HEK293 (cell line): ENCODE data around the gene ZNF860.

Experiments used
- CTCF ChIA-PET: fragments of 350-600 bp; formaldehyde crosslinking; extraction: SDS; loops from one replicate; lab custom pipeline; 2021; ENCODE audit warnings: antibody characterized with exemption; lab: Yijun Ruan, JAX
- POLR2A ChIA-PET: fragments of 300-600 bp; formaldehyde crosslinking; extraction: SDS; loops from one replicate; lab custom pipeline; 2020; ENCODE audit warnings: antibody characterized with exemption, inconsistent platforms; lab: Yijun Ruan, JAX
- H3K27ac ChIP-seq: fragments of 200-500 bp; sonication (Bioruptor generic); 2 replicates; pipeline ENCODE4 v1.5.1; 2014; ENCODE audit warnings: low read depth, low read length, control low read depth, inconsistent platforms; ENCODE audit errors: extremely low read depth
- H3K36me3 ChIP-seq, 2 experiments: fragments of 200-500 bp in 1 of 2; sonication (Bioruptor generic) in 1 of 2; 1 replicate in 1 of 2; 2 replicates in 1 of 2; pipeline ENCODE4 v1.5.1; 2014 to 2017; ENCODE audit warnings: inconsistent platforms in 2 of 2, low read length in 2 of 2; ENCODE audit not compliant: control insufficient read depth in 2 of 2, insufficient read depth in 1 of 2
- H3K4me1 ChIP-seq: fragments of 200-500 bp; sonication (Bioruptor generic); 2 replicates; pipeline ENCODE4 v1.5.1; 2014; ENCODE audit warnings: mild to moderate bottlenecking, low read length, inconsistent platforms; ENCODE audit not compliant: control insufficient read depth, insufficient read depth
- H3K4me3 ChIP-seq: 2 replicates; pipeline ENCODE4 v1.5.1; 2011; ENCODE audit warnings: low read depth, mild to moderate bottlenecking, control low read depth, low read length, moderate library complexity
- H3K9me3 ChIP-seq: fragments of 200-500 bp; sonication (Bioruptor generic); 2 replicates; pipeline ENCODE4 v1.5.1; 2014; ENCODE audit warnings: low read depth, low read length, inconsistent platforms; ENCODE audit not compliant: control insufficient read depth, insufficient read depth
- ELK4 ChIP-seq: IDR thresholded peaks from 2 replicates; pipeline ENCODE4 v1.6.1; 2011; ENCODE audit warnings: mild to moderate bottlenecking, low read depth, low read length, borderline replicate concordance
- KLF17 ChIP-seq: fragments of 450-650 bp; formaldehyde crosslinking; IDR thresholded peaks from 2 replicates; pipeline ENCODE4 v1.5.1; 2016; ENCODE audit warnings: missing biosample characterization, missing genetic modification characterization
- PRDM10 ChIP-seq: fragments of 450-650 bp; formaldehyde crosslinking; IDR thresholded peaks from 2 replicates; pipeline ENCODE4 v1.5.1; 2016; ENCODE audit warnings: missing biosample characterization, missing genetic modification characterization
- ZBTB10 ChIP-seq: fragments of 450-650 bp; formaldehyde crosslinking; IDR thresholded peaks from 2 replicates; pipeline ENCODE4 v1.5.1; 2016; ENCODE audit warnings: missing biosample characterization, missing genetic modification characterization
- ZBTB20 ChIP-seq: fragments of 450-650 bp; formaldehyde crosslinking; IDR thresholded peaks from 2 replicates; pipeline ENCODE4 v1.5.1; 2016; ENCODE audit warnings: missing biosample characterization, missing genetic modification characterization
- ZBTB21 ChIP-seq: fragments of 450-650 bp; formaldehyde crosslinking; IDR thresholded peaks from 2 replicates; pipeline ENCODE4 v1.5.1; 2017; ENCODE audit warnings: missing biosample characterization, missing genetic modification characterization
- ZFP69B ChIP-seq: fragments of 450-650 bp; formaldehyde crosslinking; IDR thresholded peaks from 2 replicates; pipeline ENCODE4 v1.5.1; 2016; ENCODE audit warnings: missing biosample characterization, missing genetic modification characterization
- ZNF2 ChIP-seq: fragments of 450-650 bp; formaldehyde crosslinking; IDR thresholded peaks from 2 replicates; pipeline ENCODE4 v1.5.1; 2016; ENCODE audit warnings: missing biosample characterization, missing genetic modification characterization
- ZNF214 ChIP-seq: fragments of 450-650 bp; formaldehyde crosslinking; IDR thresholded peaks from 2 replicates; pipeline ENCODE4 v1.5.1; 2017; ENCODE audit warnings: missing biosample characterization, mild to moderate bottlenecking, missing genetic modification characterization, borderline replicate concordance
- ZNF335 ChIP-seq: fragments of 450-650 bp; formaldehyde crosslinking; conservative IDR thresholded peaks from 2 replicates; pipeline ENCODE4 v1.5.1; 2016; ENCODE audit warnings: missing biosample characterization, missing genetic modification characterization
- ZNF350 ChIP-seq: fragments of 450-650 bp; formaldehyde crosslinking; IDR thresholded peaks from 2 replicates; pipeline ENCODE4 v1.5.0; 2017; ENCODE audit warnings: missing biosample characterization, mild to moderate bottlenecking, missing genetic modification characterization
- ZNF449 ChIP-seq: fragments of 450-650 bp; formaldehyde crosslinking; IDR thresholded peaks from 2 replicates; pipeline ENCODE4 v1.5.1; 2017; ENCODE audit warnings: missing biosample characterization, mild to moderate bottlenecking, missing genetic modification characterization, moderate library complexity
- ZNF514 ChIP-seq: fragments of 450-650 bp; formaldehyde crosslinking; IDR thresholded peaks from 2 replicates; pipeline ENCODE4 v1.5.1; 2016; ENCODE audit warnings: missing biosample characterization, missing genetic modification characterization
- ZNF521 ChIP-seq: fragments of 450-650 bp; formaldehyde crosslinking; IDR thresholded peaks from 2 replicates; pipeline ENCODE4 v1.5.1; 2017; ENCODE audit warnings: missing biosample characterization, mild to moderate bottlenecking, missing genetic modification characterization
- ZNF600 ChIP-seq: fragments of 450-650 bp; formaldehyde crosslinking; IDR thresholded peaks from 2 replicates; pipeline ENCODE4 v1.5.1; 2016; ENCODE audit warnings: missing biosample characterization, missing genetic modification characterization
- ZNF621 ChIP-seq: fragments of 450-650 bp; formaldehyde crosslinking; IDR thresholded peaks from 2 replicates; pipeline ENCODE4 v1.5.1; 2017; ENCODE audit warnings: missing biosample characterization, missing genetic modification characterization
- ZNF626 ChIP-seq: fragments of 450-650 bp; sonication (Bioruptor Pico); formaldehyde crosslinking; IDR thresholded peaks from 2 replicates; pipeline ENCODE4 v1.5.1; 2018; ENCODE audit warnings: missing biosample characterization, missing genetic modification characterization, inconsistent platforms
- ZNF629 ChIP-seq: fragments of 450-650 bp; formaldehyde crosslinking; IDR thresholded peaks from 2 replicates; pipeline ENCODE4 v1.5.1; 2017; ENCODE audit warnings: missing biosample characterization, missing genetic modification characterization
- ZNF707 ChIP-seq: fragments of 450-650 bp; formaldehyde crosslinking; IDR thresholded peaks from 2 replicates; pipeline ENCODE4 v1.5.1; 2016; ENCODE audit warnings: missing biosample characterization, missing genetic modification characterization
- ZNF843 ChIP-seq: fragments of 450-650 bp; formaldehyde crosslinking; IDR thresholded peaks from 2 replicates; pipeline ENCODE4 v1.5.1; 2016; ENCODE audit warnings: missing biosample characterization, missing genetic modification characterization

Gene ZNF860

GRCh38 chr3:31973837-31974236 is 7.7 kb upstream of the ZNF860 start:
- POLR2A ChIA-PET = no interaction called here

GRCh38 chr3:31974471-31974870 is 7.1 kb upstream of the ZNF860 start:
- no peaks in the 10 kb centered on the region for H3K9me3 ChIP-seq
- ChIA-PET POLR2A (no interaction called here), CTCF (no interaction called here)
- no peak overlapping the region for H3K27ac ChIP-seq
- H3K4me1 ChIP-seq = peaks cover under 1% of the 10 kb centered on the region; the same call in 1 of the 2 replicates
- no peaks in the 10 kb centered on the region for H3K36me3 ChIP-seq
- no peak overlapping the region for H3K4me3 ChIP-seq
- TF ChIP-seq ZNF600 (tag by site-specific recombination) (no peak), PRDM10 (tag by site-specific recombination) (peak; percentile 43; the same call in 1 of the 2 replicates)

More at GRCh38 chr3:31973837-31974236, 7.7 kb upstream of the ZNF860 start:
- Histone ChIP-seq H3K36me3 (no peaks in the 10 kb centered on the region), H3K4me1 (peaks cover 2% of the 10 kb centered on the region; the same call in 1 of the 2 replicates), H3K9me3 (no peaks in the 10 kb centered on the region), H3K4me3 (no peak overlapping the region), H3K27ac (no peak overlapping the region)
- no peak for TF ChIP-seq ZBTB10
- no peak for TF ChIP-seq ZNF514
- peak; percentile 78 for TF ChIP-seq ZBTB20 (tag by site-specific recombination)
- no peak for TF ChIP-seq ZNF600 (tag by site-specific recombination)
- TF ChIP-seq ZNF449 = no peak
- CTCF ChIA-PET = interaction anchor here (0.6 kb wide), 1 partner anchor 178 kb away, joined by 3 read pairs; no protein-coding TSS in a partner anchor

GRCh38 chr3:31974964-31975363 is 6.6 kb upstream of the ZNF860 start:
- CTCF ChIA-PET = no interaction called here
- Histone ChIP-seq H3K27ac (no peak overlapping the region), H3K9me3 (no peaks in the 10 kb centered on the region), H3K36me3 (no peaks in the 10 kb centered on the region), H3K4me3 (no peak overlapping the region), H3K4me1 (peaks cover 3% of the 10 kb centered on the region; the same call in 1 of the 2 replicates)
- POLR2A ChIA-PET = no interaction called here
- TF ChIP-seq ZNF629 (tag by site-specific recombination) (no peak), ZNF626 (tag by site-specific recombination) (no peak), ZNF335 (no peak), ZNF514 (no peak), KLF17 (tag by site-specific recombination) (no peak), ZNF707 (tag by site-specific recombination) (no peak), ZNF621 (no peak), ZNF350 (tag by site-specific recombination) (no peak), ZNF214 (tag by site-specific recombination) (no peak), ELK4 (no peak), ZNF521 (tag by site-specific recombination) (no peak), ZNF2 (no peak), ZNF843 (no peak), ZBTB21 (tag by site-specific recombination) (no peak), ZFP69B (no peak)
